HG03575 (cell line): Measurements from ENCODE around the gene ADAMTS14.

Experiments used
- ATAC-seq: cut with Tn5 transposase; IDR thresholded peaks from one replicate; pipeline ENCODE4 v1.9.1; 2021; ENCODE audit not compliant: unreplicated experiment, insufficient number of reproducible peaks, low FRiP score; ENCODE audit errors: extremely low read depth

ADAMTS14 gene

GRCh38 chr10:70673043-70673928, 980 bp downstream of the ADAMTS14 start:
- ATAC-seq = no peak

GRCh38 chr10:70673929-70674559, 1.7 kb downstream of the ADAMTS14 start:
- no peak for ATAC-seq

DNA sequence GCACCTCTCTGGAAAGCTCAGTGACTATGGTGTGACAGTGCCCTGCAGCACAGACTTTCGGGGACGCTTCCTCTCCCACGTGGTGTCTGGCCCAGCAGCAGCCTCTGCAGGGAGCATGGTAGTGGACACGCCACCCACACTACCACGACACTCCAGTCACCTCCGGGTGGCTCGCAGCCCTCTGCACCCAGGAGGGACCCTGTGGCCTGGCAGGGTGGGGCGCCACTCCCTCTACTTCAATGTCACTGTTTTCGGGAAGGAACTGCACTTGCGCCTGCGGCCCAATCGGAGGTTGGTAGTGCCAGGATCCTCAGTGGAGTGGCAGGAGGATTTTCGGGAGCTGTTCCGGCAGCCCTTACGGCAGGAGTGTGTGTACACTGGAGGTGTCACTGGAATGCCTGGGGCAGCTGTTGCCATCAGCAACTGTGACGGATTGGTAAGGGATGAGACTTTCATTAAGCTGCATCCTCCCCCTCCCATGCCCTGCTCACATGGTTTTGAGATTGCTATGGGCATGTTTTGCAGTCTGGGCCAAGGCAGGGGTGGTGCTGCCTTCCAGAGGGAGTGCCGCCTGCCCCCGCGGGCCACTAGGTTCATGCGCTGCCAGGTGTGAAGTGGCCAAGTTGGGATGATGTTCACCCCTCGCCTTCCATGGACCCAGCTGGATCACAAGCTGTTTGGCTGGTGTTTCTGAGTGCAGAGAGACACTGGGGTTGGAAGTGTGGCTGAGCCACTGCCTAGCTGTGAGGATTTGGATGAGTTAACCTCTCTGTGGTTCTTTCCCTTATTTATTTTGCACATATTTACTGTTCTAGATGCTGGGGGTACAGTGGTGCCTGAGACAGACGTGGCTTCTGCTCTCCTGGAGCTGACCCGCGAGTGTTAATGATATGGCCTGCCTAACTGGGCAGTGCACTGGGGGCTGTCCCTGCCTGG, 2.5 kb downstream of the ADAMTS14 start:
- ATAC-seq = no peak

DNA sequence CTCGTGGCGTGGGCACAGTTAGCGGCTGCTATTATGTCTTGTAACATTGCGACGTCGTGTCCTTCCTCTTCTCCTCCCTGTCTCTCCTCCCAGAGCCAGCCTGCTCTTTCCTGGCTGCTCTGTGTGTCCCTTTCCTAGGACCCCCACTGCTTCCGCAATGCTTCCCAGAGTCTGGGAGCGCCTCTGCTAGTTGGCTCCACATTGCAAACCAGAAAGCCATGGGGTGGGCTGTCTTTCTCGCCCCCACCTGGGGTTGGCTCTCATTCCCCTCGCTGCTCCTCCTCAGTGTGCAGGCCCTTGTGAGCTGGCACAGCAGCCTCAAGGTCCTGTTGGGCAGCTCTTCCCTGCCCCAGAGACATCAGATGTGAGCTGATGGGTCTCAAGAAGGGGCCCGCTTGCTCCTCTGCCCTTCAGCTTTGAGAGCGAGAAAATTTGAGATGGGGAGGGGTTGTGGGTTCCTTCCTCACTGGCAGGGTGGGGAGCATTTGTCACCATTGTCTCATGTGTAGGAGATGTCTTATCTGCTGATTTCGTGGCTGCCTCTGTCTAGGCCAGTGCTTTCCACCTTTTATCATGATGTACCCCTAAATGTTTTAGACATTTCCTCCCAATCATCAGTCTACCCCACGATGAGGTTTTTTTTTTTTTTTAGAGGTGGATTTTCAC, 3.3 kb downstream of the ADAMTS14 start:
- ATAC-seq = no peak

DNA sequence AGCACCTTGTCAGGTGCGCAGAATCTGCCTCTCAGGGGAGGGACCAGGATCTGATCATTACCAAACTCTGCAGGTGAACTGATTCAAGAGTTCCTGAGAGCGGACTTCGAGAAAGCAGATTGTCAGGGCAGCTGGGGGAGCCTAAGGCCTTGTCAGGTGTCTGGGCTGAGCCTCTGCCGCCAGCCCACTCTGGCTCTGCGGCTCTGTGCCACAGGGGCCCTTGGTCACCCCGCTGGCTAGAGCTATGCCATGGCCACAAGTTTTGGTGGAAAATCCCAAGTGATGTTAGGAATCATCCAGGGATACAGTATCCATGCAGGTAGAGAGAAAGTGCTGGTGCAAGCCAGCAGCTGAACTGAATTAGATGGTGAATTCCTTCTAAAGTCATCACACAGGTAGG, 4.2 kb downstream of the ADAMTS14 start:
- no peak for ATAC-seq

- ATAC-seq = no peak
Measured at GRCh38 chr10:70677016-70677415, 4.7 kb downstream of the ADAMTS14 start.

GRCh38 chr10:70677620-70678249, 5.4 kb downstream of the ADAMTS14 start:
- no peak for ATAC-seq

- no peak for ATAC-seq
Measured at GRCh38 chr10:70678250-70678635, 5.9 kb downstream of the ADAMTS14 start.

DNA sequence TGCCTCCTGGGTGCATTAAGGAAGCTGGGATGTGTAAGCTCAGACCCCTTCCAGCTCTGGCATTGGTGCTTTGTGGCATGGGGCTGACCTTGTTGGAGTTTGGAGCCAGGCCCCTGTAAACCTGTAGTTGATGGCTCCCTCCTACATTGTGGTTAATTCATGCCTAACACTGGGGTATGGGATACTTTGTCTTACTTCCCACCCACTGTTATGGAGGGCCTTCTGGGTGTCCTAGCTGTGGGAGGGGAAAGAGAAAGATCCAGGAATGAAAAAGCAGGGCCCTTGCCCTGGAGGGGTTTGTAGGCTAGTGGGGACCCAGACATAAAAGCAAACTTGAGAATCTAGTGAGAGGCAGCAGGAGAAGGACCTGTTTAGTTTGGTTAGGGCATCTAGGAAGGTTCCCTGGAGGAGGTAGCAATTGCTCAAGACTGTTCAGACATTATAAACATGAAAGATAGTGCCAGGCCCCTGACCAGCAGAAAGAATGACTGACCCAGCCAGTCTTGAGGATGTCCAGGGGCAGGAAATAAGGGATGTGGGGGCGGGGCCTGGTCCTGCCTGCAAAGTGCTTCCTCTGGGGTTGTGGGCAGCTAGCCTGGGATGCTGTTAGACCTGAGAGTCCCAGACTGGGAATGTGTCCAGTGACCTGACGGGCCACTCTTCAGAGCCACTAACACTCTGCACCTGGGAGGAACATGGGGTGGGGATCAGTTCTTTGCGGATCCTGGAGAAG, 6.6 kb downstream of the ADAMTS14 start:
- no peak for ATAC-seq

DNA sequence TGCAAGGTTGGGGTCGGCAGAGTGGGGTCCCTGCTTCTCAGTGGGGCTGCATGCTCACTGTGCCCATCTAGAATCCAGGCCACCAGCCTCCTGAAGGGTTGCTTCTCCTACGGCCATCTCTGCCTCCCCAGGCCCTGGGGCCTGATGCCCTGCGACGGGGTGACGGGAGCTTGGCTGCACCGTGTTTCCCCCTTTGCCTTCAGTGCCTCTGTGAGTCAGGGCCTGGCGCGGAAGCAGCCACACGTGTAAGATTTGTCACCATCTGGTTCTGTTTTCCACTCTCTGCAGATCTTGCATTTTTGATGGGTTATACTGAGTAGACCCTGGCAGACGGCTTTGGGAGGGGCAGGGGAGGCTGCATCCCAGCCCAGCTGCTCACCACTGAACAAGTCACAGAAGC, 7.2 kb downstream of the ADAMTS14 start:
- ATAC-seq = no peak

DNA sequence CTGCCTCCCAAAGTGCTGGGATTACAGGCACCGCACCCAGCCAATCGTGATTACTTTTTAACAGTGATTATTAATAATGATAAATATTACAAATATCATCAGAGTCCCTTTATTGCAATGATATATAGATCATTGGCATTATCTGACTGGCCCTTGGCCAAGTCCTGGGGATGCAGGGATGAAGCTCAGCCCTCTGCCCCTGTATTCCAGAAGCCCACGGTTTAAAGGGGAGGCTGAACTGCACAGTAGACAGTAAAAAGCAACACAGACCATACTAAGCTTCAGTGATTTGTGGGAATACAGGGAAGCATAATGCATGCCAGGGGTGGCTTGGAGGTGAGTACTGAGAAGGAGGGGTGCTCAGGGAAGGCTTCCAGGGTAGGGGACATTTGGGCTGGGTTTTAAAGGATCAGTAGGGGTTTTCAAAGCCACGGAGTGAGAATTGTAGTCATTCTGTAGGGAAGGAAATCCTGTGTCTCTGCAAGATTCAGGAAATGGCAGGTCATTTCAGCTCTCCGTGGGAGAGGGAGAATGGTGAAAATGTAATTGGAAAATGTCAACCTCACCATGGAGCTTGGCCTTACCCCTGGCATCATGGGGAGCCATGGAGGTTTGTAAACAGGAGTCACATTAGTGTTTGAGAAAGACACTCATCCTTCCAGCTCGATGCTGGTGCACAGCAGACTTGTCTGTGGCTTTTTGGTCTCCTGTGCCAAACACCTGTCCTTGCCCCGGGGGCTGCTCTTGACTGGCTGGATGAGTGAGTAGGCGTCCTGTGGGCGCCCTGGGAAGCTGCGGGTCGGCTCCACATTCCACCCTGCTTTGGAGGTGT, 8.8 kb downstream of the ADAMTS14 start:
- no peak for ATAC-seq

- ATAC-seq = no peak
Measured at GRCh38 chr10:70681731-70682005, 9.4 kb downstream of the ADAMTS14 start.

DNA sequence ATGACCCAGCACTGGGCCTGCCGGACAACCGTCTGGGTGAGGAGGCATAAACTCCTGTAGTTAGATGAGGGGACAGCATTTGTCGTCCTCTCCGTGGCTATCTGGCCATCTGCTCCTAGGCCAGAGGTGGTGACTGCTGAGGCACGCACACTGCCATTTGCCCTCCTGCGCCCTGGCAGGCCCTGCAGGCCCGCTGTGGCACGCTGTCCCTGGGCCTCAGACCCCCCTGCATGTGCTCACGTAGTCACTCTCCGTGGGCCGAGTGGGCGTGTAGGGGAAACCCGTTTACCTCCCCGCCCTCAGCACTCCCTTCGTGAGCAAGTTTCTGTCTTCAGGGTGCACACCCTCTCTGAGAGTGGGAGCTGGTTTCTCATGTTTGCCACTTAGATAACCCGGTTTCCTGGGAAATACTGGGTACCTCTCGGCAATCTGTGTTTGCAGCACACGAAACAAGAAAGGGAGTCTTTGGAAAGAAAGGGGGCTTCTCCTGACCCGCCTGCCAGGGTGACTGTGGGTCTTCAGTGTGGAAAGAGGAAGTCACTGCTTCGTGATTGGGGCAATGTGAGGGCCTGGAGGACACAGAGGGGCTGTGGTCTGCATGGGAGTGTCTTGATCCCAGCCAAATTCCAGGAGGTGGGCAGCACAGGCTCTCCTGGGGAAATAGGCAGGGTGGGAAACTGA, 10.8 kb downstream of the ADAMTS14 start:
- ATAC-seq = no peak

GRCh38 chr10:70683601-70683934, 11.3 kb downstream of the ADAMTS14 start:
- no peak for ATAC-seq

GRCh38 chr10:70683940-70684339, 11.6 kb downstream of the ADAMTS14 start:
- ATAC-seq = no peak

DNA sequence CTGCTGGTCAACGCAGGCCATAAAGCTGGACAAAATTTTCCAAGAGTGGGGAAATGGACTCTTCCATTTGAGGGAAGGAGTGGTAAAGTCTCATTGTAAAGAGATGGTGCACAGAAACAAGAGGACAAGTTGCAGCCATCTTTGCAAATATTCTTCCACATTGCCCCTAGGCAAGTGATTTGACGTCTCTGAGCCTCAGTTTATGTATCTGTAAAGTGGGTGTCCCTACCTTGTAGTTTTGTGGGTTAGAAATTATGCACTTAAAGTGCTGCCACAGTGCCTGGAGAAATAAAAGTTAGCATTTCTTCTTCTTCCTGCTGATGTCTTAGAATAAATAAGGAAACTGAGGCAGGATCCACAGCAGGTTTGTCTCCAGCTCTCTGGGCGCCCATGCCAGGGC, 12.1 kb downstream of the ADAMTS14 start:
- ATAC-seq = no peak

DNA sequence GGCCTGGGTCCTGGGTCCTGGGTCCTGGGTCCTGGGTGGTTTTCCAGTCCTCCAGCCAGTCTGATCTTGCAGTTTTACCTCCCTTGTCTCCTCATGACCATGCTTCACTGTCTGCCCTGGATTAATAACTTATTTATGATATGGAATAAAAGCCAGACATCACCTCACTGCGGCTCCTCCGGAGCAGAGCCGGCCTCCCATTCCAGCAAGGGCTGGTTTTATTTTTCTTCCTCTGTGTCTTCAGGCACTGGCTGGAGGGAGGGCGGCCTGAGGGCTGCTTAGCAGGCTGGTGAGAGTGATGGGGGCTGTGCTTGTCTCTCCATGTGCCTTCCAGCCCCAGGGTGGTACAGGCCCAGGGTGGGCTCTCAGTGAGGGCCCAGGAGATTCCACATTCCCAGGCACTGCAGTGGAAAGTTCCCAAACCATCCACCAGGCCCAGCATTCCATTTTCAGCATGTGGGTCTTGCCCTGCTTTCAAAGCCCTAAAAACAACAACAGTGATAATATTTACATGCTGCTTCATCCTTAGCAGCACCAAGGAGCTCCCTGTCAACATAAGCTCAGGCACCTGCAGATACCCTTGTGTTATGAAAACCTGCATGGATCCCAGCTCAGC, 12.6 kb downstream of the ADAMTS14 start:
- no peak for ATAC-seq
